ENCODE data around the gene KIF5C. TPM values are rescaled to one million over a fixed set of nuclear protein-coding genes. Genes with fewer than 3 reads are reported as not detected.

The KIF5C gene
- total RNA-seq, 8 experiments from 2014 or later, result 0.31 to 271 (median 222) TPM

GRCh38 chr2:148893906-148894305, 18.9 kb downstream of the KIF5C start:
- in situ Hi-C loops (cut with MboI; ENCODE audit: low pct_unique_long_range_greater_than_20kb in 2 of 9, low sequenced_read_pairs in 9 of 9, unreplicated experiment in 9 of 9), result no loop called here
- H3K4me1 ChIP-seq (replicated peaks in 1 of 2), result peaks cover 5 to 6% of the 10 kb centered on the region in 2 donors
- no peak overlapping the region for H3K27ac ChIP-seq
- H3K4me3 ChIP-seq, result no peak overlapping the region
- ATAC-seq (replicated peaks in 6 of 8), result no peak

GRCh38 chr2:148896136-148896535, 21.1 kb downstream of the KIF5C start:
- H3K4me1 ChIP-seq (replicated peaks in 1 of 2), result peaks cover 19 to 26% of the 10 kb centered on the region in 2 donors
- in situ Hi-C loops (cut with MboI; ENCODE audit: low pct_unique_long_range_greater_than_20kb in 2 of 9, low sequenced_read_pairs in 9 of 9, unreplicated experiment in 9 of 9), result no loop called here
- H3K27ac ChIP-seq, result no peak overlapping the region
- H3K4me3 ChIP-seq, result no peak overlapping the region
- WGBS, 10 experiments, result 5 to 90% (median 56%) methylated on average over 1 to 4 of the region's 4 CpGs; no CpG with 5 or more reads in 2 of the 10 experiments
- ATAC-seq (replicated peaks in 6 of 8), result peak in 5 of 8 experiments; percentile 35 to 87 (median 59)

- H3K27ac ChIP-seq, result no peak overlapping the region
- peaks cover 27 to 36% of the 10 kb centered on the region in 2 donors for H3K4me1 ChIP-seq (replicated peaks in 1 of 2)
- 33 to 100% (median 83%) methylated on average over 1 to 7 of the region's 7 CpGs; no CpG with 5 or more reads in 2 of the 10 experiments for WGBS, 10 experiments
- in situ Hi-C loops (cut with MboI; ENCODE audit: low pct_unique_long_range_greater_than_20kb in 2 of 9, low sequenced_read_pairs in 9 of 9, unreplicated experiment in 9 of 9), result no loop called here
- no peak overlapping the region for H3K4me3 ChIP-seq
- peak in 2 of 8 experiments; percentile 17 to 19 for ATAC-seq (replicated peaks in 6 of 8)
Observed at GRCh38 chr2:148899638-148900318, 24.8 kb downstream of the KIF5C start.

- 0 to 51% (median 21%) methylated on average over 1 to 2 of the region's 2 CpGs; no CpG with 5 or more reads in 4 of the 10 experiments for whole genome bisulfite sequencing, 10 experiments
Observed at GRCh38 chr2:148900350-148900837, 25.4 kb downstream of the KIF5C start.

GRCh38 chr2:148901142-148901541, 26.1 kb downstream of the KIF5C start:
- no peak overlapping the region for H3K4me3 ChIP-seq
- in situ Hi-C loops (cut with MboI; ENCODE audit: low pct_unique_long_range_greater_than_20kb in 2 of 9, low sequenced_read_pairs in 9 of 9, unreplicated experiment in 9 of 9), result no loop called here
- WGBS, 10 experiments, result 23 to 89% (median 56%) methylated on average over 1 of the region's 1 CpG; no CpG with 5 or more reads in 7 of the 10 experiments
- ATAC-seq (replicated peaks in 6 of 8), result no peak
- peaks cover 22 to 36% of the 10 kb centered on the region in 2 donors for H3K4me1 ChIP-seq (replicated peaks in 1 of 2)
- H3K27ac ChIP-seq, result no peak overlapping the region

More at GRCh38 chr2:148900350-148900837, 25.4 kb downstream of the KIF5C start:
- Histone ChIP-seq H3K27ac (no peak overlapping the region), H3K4me1 (replicated peaks in 1 of 2) (peaks cover 27 to 36% of the 10 kb centered on the region in 2 donors), H3K4me3 (no peak overlapping the region)
- peak in 4 of 8 experiments; percentile 22 to 63 (median 30) for ATAC-seq (replicated peaks in 6 of 8)
- in situ Hi-C loops (cut with MboI; ENCODE audit: low pct_unique_long_range_greater_than_20kb in 2 of 9, low sequenced_read_pairs in 9 of 9, unreplicated experiment in 9 of 9), result no loop called here

GRCh38 chr2:148902798-148903197, 27.8 kb downstream of the KIF5C start:
- ATAC-seq (replicated peaks in 6 of 8), result no peak
- in situ Hi-C loops (cut with MboI; ENCODE audit: low pct_unique_long_range_greater_than_20kb in 2 of 9, low sequenced_read_pairs in 9 of 9, unreplicated experiment in 9 of 9), result no loop called here
- H3K27ac ChIP-seq, result no peak overlapping the region

GRCh38 chr2:148903294-148903693, 28.3 kb downstream of the KIF5C start:
- ATAC-seq (replicated peaks in 6 of 8), result no peak
- no peak overlapping the region for H3K27ac ChIP-seq
- H3K4me1 ChIP-seq (replicated peaks in 1 of 2), result peaks cover 20 to 36% of the 10 kb centered on the region in 2 donors
- H3K4me3 ChIP-seq, result no peak overlapping the region
- in situ Hi-C loops (cut with MboI; ENCODE audit: low pct_unique_long_range_greater_than_20kb in 2 of 9, low sequenced_read_pairs in 9 of 9, unreplicated experiment in 9 of 9), result no loop called here
- WGBS, 10 experiments, result 0 to 100% (median 94%) methylated on average over 1 to 4 of the region's 6 CpGs; no CpG with 5 or more reads in 2 of the 10 experiments

More at GRCh38 chr2:148902798-148903197, 27.8 kb downstream of the KIF5C start:
- H3K4me1 ChIP-seq (replicated peaks in 1 of 2), result peaks cover 20 to 36% of the 10 kb centered on the region in 2 donors
- no peak overlapping the region for H3K4me3 ChIP-seq
- 0 to 80% (median 33%) methylated on average over 1 of the region's 1 CpG; no CpG with 5 or more reads in 6 of the 10 experiments for WGBS, 10 experiments

- no peak for ATAC-seq (replicated peaks in 6 of 8)
- Histone ChIP-seq H3K4me1 (replicated peaks in 1 of 2) (peaks cover 20 to 36% of the 10 kb centered on the region in 2 donors), H3K4me3 (no peak overlapping the region), H3K27ac (no peak overlapping the region)
- in situ Hi-C loops (cut with MboI; ENCODE audit: low pct_unique_long_range_greater_than_20kb in 2 of 9, low sequenced_read_pairs in 9 of 9, unreplicated experiment in 9 of 9), result no loop called here
- 0 to 100% (median 55%) methylated on average over 1 to 4 of the region's 4 CpGs; no CpG with 5 or more reads in 2 of the 10 experiments for WGBS, 10 experiments
Observed at GRCh38 chr2:148903979-148904378, 29.0 kb downstream of the KIF5C start.

- ATAC-seq (replicated peaks in 6 of 8), result peak in 2 of 8 experiments; percentile 21 to 92
- peaks cover 1 to 17% of the 10 kb centered on the region in 2 donors for H3K4me1 ChIP-seq (replicated peaks in 1 of 2)
- in situ Hi-C loops (cut with MboI; ENCODE audit: low pct_unique_long_range_greater_than_20kb in 2 of 9, low sequenced_read_pairs in 9 of 9, unreplicated experiment in 9 of 9), result no loop called here
- 67 to 100% (median 94%) methylated on average over 1 to 4 of the region's 4 CpGs; no CpG with 5 or more reads in 4 of the 10 experiments for WGBS, 10 experiments
- no peak overlapping the region for H3K27ac ChIP-seq
- H3K4me3 ChIP-seq, result no peak overlapping the region
Observed at GRCh38 chr2:148906124-148906523, 31.1 kb downstream of the KIF5C start.

- in situ Hi-C loops (cut with MboI; ENCODE audit: low pct_unique_long_range_greater_than_20kb in 2 of 9, low sequenced_read_pairs in 9 of 9, unreplicated experiment in 9 of 9), result no loop called here
- WGBS, 10 experiments, result 40 to 100% (median 80%) methylated on average over 1 to 3 of the region's 5 CpGs; no CpG with 5 or more reads in 1 of the 10 experiments
- ATAC-seq (replicated peaks in 6 of 8), result no peak
- Histone ChIP-seq H3K27ac (peak overlapping the region in 1 of 2 donors; percentile 19), H3K4me3 (no peak overlapping the region), H3K4me1 (replicated peaks in 1 of 2) (peaks cover 0 to 11% of the 10 kb centered on the region in 2 donors)
Observed at GRCh38 chr2:148907085-148907785, 32.2 kb downstream of the KIF5C start.

- Histone ChIP-seq H3K27ac (no peak overlapping the region), H3K4me1 (replicated peaks in 1 of 2) (peaks cover 4 to 5% of the 10 kb centered on the region in 2 donors), H3K4me3 (no peak overlapping the region)
- 40 to 100% (median 83%) methylated on average over 1 to 7 of the region's 8 CpGs; no CpG with 5 or more reads in 2 of the 10 experiments for WGBS, 10 experiments
- in situ Hi-C loops (cut with MboI; ENCODE audit: low pct_unique_long_range_greater_than_20kb in 2 of 9, low sequenced_read_pairs in 9 of 9, unreplicated experiment in 9 of 9), result no loop called here
- ATAC-seq (replicated peaks in 6 of 8), result peak in 4 of 8 experiments; percentile 40 to 44 (median 41)
Observed at GRCh38 chr2:148909114-148909513, 34.1 kb downstream of the KIF5C start.

- in situ Hi-C loops (cut with MboI; ENCODE audit: low pct_unique_long_range_greater_than_20kb in 2 of 9, low sequenced_read_pairs in 9 of 9, unreplicated experiment in 9 of 9), result no loop called here
- ATAC-seq (replicated peaks in 6 of 8), result no peak
- Histone ChIP-seq H3K27ac (no peak overlapping the region), H3K4me3 (no peak overlapping the region), H3K4me1 (replicated peaks in 1 of 2) (peaks cover 0 to 10% of the 10 kb centered on the region in 2 donors)
Observed at GRCh38 chr2:148913061-148913460, 38.0 kb downstream of the KIF5C start.

- Histone ChIP-seq H3K4me3 (no peak overlapping the region), H3K4me1 (replicated peaks in 1 of 2) (peaks cover 0 to 10% of the 10 kb centered on the region in 2 donors), H3K27ac (no peak overlapping the region)
- 20 to 100% (median 80%) methylated on average over 1 to 7 of the region's 8 CpGs; no CpG with 5 or more reads in 2 of the 10 experiments for WGBS, 10 experiments
- no peak for ATAC-seq (replicated peaks in 6 of 8)
- in situ Hi-C loops (cut with MboI; ENCODE audit: low pct_unique_long_range_greater_than_20kb in 2 of 9, low sequenced_read_pairs in 9 of 9, unreplicated experiment in 9 of 9), result no loop called here
Observed at GRCh38 chr2:148913492-148913891, 38.5 kb downstream of the KIF5C start.
